HS-5 (cell line): Measurements from ENCODE around the gene CBLB.
"Not testable (repeated sequence)": the region's sequence is repeated elsewhere in the genome, so short reads cannot be mapped to it uniquely, and the experiment has no call there.

Experiments used
- DNase-seq: peaks from one replicate; pipeline ENCODE4 v3.0.0-alpha.2; 2012; ENCODE audit warnings: low read depth

CBLB gene

DNA sequence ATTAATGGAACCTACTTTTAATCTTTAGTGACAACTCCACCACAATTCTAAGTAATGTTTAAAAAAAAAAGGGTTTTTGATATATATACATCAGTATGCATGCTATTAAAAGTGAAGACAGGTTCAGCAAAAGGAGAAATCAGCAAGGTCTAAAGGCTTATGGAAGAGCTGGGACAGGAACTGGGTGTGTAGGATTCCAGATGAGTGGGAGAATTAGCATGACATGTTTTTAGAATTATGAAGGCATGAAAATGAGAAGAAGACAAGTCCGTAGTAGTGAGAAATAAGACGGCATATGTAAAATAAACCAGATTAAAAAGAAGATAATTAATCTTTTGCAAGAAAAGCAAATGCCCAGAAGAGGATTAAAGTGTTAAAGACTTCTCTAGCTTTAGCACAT lies 52.0 kb downstream of the CBLB start:
- no peak for DNase-seq

DNA sequence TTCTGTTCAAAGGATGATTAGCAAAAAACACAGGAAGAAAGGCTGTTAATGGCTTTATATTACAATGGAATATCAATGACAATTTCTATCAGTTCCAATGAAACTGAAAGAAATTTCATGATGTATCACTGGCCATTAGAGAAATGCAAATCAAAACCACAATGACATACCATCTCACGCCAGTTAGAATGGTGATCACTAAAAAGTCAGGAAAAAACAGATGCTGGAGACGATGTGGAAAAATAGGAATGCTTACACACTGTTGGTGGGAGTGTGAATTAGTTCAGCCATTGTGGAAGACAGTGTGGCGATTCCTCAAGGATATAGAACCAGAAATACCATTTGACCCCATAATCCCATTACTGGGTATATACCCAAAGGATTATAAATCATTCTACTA lies 53.5 kb downstream of the CBLB start:
- DNase-seq, result not testable (repeated sequence)

DNA sequence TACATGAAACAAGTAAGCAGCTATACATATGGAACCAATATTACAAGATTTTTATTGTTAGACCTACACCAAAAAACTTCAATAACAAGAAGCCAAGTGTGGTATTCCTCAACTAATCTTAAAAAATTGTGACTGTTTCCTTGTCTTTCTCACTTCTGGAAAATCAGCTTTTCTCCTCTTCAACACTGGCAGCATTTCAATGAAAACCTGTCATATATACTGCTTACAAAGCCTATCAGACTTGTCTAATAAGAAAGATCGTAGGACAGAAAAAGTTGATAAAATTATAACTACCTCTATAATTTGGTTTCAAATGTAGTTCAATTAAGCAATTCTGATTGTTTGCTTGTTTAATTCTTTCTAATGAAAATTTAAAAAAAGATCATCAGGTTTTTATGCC lies 55.1 kb downstream of the CBLB start:
- DNase-seq, result no peak

DNA sequence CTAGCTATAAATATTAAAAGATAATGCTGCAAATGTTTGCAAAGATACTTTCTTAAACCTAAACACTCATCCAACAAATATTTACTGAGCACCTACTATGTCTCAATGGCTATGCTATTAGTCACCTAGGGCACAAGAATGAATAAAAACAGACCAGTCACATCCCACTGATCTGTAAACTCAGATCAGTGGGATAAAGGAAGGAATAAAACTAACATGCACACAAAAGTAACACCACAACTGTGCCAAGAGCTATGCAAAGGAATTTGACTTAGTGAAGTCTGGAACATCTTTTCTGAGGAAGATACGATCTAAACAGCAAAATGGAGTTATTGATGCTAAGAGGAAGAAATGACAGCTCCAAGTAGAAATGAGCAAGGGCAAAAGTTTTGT lies 56.6 kb downstream of the CBLB start:
- DNase-seq, result peak; percentile 67

DNA sequence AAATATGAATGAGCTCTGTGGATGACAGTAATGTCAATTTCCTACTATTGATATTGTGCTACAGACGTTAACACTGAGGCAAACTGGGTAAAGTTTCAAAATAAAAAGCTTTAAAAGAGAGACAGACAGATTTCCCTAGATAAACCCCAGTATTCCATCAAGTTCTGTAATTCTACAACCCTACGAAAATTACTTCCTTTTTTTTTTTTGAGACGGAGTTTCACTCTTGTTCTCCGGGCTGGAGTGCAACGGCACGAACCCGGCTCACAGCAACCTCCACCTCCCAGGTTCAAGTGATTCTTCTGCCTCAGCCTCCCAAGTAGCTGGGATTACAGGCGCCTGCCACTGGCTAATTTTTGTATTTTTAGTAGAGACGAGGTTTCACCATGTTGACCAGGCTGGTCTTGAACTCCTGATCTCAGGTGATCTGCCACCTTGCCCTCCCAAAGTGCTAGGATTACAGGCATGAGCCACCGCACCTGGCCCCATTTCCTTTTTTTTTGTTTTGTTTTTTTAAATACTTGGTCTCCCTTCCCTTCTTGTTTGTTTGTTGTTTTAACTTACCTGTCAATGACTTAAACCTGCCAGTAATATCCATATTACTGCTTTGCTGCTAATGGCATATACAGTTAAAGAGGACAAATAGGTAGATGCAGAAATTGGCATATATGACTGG lies 57.2 kb downstream of the CBLB start:
- DNase-seq, result no peak

DNA sequence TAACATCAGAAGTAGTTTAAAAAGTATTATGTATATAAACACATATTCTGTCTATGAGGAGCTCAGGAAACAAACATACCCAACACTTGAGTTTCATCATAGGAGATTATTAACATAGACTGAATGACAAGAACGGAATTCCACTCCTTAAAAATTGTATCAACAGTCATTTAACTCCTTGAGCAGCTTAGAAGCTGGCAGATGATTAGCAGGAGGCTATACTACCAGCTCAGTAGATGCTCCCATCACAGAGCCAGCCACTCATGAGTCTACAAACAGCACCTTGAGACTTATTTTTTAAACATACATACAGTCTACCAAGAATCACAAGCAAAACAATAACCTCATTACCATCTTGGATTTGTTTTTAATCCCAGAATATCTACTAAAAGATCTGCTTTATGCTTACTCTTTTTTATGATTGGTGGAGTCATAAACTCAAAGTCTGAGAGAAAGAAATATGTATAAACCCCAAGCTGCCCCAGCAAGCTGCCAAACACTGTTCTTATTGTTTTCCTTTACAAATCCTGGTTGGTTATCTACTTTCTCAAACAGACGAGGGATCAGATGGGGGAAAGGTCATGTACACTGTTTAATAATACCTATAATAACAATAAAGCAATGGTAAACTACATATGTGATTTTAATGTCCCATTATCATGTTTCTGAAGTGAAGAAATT lies 59.5 kb downstream of the CBLB start:
- DNase-seq, result no peak

DNA sequence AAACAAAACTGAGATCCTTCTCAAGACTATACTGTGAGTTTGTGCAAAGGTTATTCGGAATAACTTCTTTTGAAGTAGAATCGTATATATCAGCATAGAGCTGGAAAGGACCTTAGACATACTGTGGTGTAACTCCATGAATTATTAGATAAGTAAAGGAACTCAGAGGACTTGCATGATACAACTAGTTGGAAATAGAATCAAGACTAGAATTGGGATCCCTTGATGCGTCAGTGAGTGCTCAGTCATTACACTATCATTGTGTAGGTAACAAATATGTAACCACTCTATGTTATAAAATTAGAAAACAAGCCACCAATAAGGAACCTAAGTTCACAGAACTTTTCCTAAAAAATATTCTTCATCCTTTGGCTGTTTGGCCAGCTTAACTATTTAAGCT lies 61.1 kb downstream of the CBLB start:
- no peak for DNase-seq

DNA sequence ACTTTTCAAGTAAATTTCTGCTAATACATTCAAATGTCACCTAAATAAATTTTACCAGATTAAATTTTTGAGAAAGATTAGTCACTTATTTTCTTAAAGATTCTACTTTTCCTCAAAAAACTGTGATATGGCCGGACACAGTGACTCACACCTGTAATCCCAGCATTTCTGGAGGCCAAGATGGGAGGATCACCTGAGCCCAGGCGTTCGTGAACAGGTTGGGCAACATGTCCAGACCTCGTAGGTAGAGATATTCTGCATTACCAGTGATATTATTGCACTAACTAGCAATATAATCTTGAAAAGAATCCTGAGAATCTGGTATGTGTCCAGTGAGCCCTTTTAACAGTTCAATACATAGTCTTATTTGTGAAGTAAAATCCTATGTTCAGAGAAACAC lies 61.7 kb downstream of the CBLB start:
- no peak for DNase-seq

DNA sequence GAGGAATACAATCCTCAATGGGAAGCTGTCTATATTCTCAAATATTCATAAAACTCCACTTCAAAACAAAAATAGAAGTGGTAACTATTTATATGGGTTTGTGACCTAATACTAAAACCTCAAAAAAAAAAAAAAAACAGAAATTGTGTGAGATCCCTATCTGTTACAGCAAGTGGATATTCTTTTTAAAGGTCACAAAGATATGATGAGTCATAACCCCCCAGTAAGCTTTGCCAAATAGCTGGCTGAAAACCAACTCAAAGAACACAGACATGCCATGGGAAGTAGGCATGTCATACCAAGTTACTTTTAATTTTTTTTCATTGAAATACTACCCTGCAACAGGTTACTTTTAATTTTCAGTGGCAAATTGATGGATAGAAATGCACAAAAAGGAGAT lies 62.5 kb downstream of the CBLB start:
- DNase-seq, result peak; percentile 57

DNA sequence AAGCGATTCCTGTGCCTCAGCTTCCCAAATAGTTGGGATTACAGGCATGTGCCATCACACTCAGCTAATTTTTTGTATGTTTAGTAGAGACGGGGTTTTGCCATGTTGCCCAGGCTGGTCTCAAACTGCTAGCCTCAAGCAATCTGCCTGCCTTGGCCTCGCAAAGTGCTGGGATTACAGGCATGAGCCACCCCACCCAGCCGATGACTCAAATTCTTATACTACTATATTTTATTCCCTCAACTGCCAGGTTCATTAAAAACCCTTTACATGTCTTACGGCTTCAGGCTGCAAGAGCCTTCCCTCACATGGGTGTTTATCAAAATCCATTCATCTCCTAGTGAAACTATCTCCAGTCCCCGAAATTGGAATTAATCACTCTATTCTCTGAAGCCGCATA lies 63.4 kb downstream of the CBLB start:
- no peak for DNase-seq

DNA sequence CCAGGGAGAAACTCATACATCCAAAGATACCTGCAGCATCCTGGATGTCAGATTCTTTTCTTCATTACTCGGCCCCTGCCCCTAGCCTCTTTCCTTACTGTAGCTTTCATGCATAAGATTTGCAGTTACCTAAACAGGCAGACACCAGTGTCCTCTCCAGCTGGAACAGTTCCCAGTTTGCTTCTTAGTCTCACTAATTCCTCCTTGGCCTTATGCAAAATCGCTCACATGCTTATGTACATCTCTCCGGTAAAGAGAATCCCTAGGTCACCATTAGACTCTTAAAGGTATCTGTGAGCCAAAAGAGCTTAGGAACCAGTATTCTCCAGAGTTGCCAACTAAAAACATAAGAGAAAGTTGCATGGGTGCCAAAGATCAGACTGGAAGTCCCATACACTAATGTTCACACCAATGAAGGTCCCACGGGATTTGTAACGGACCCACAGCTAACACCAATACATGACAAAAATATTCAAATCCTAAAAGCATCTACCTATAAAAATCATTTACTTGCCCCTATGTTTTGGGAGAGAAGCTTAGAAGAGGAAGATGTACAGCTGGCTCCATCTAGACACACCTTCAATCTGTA lies 66.6 kb downstream of the CBLB start:
- no peak for DNase-seq

DNA sequence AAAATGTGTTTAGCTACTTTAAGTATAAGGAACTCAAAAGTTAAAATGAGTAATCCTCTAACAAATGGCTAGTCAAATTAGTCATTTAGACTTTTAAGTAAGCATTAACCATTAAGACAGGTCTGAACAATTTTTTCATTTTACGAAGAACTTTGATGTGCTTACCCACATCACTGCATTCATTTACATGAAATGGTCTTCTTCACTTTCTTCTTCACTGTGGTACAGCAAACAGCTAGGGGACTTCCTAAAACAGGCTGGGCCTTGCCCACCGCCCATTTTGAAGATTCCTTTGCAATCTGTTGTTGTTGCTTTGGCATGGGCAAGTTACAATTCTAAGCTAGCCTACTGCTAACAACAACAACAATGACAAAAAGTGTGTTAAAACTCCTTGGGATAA lies 67.4 kb downstream of the CBLB start:
- no peak for DNase-seq

DNA sequence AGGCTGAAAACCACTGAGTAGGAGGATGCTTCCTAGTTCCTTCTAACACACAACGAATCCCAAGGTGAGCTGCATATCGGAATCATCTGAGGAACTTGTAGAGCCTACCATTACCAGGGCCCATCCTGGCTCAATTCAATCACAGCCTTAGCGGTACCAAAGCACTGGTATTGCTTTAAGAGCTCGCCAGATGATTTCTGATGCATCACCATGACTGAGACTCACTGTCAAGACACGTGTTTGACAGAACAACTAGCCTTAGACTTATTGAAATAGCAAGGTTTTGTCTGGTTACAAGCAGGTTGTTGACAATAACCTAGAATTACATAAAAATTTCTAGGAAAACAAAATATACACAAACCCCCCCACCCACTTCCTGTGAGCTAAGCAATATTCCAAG lies 68.5 kb downstream of the CBLB start:
- no peak for DNase-seq

DNA sequence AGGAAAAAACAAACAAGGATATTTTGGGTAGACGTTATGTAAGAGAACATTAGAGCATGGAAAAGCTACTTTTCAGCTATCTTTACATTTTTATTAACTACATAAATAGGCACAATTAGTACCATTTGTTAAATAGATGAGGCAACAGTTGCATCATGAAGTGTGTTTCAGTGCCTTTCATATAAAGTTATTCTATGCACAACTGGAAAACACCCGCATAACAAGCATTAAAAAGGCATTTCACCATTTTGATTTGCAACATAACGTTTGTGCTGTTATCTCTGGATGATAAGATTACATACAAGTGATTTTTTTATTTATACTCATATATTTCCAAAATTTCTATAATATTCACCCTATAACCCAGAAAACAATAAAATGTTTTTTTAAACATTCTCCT lies 69.5 kb downstream of the CBLB start:
- no peak for DNase-seq

DNA sequence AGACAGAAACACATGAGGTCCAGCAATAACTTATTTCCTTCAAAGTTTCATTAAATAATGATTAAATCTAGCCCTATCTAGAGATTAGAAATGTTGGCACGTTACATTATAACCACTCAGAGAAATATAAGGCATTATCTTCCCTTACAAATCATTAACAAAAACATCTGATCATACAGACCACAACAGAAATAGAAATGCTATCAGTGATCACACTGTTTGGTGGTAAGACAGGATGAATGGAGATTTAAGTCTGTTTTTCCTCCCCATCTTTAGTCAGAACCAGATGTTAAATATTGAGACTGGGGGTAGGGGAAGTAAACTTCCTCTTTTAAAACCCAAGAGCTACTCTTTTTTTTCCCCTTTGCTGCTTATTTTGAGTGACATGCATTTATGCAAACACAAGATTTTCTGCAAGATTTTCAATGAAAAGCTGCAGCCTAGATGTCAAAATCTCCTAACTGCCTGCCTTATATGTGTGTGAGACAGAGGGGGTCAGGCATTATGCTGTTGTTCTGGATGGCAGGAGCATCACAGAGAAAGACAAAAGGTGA lies 70.4 kb downstream of the CBLB start:
- DNase-seq, result no peak

DNA sequence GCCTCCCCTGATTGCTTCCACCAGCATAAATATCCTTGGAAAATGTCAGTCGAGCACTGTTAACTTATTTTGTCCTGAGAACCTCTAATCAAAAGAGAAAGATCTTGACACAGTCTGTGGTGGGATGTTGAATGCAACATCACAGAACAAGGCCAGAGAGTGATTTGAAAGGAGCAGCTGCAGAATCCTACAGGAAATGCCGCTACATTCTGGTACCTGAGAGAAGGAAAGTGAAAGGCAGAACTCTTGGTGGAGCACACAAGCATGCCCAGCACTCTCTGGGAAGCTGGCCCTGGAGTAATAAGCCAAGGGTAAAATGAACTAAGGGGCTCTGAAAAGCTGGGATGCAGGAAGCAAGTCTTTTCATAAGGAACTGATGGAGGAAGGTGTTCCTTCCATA lies 75.8 kb downstream of the CBLB start:
- no peak for DNase-seq

DNA sequence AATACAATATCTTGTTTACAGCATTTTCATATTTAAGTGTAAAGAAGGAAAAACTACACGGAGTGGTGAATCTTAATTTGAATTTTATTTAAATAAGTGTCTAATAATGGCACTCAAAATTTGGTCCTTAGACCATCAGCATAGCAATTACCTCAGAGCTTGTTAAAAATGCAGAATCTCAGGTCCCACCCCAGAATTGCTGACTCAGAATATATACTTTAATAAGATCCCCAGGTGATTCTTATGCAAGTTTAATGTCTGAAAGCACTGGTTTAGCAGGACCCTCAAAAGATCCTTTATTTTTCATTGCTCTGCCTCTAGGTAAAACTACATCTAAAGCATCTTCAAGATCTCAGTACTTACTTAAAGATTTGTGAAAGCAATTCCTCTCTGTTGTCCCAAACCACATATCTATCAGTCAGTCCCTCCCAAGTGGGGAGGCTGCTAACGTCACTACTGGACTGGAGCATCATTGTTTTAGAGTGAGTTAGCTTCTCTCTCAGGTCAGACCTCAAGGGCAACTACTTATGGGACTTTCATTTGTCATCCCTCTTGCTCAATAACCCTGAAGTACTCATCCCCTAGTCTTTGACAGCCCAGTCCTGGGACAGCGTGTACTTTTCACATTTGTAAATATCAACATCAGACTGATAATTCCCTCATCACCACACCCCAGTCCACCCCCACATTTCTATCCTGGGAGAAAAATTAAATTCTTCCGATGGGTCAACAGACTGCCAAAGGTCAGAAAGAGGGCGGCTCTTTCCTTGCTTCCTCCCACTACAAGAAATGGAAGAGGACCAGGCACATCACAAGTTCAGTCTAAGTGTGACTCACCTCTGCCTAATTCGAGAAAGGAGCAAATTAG lies 76.7 kb downstream of the CBLB start:
- DNase-seq, result peak; percentile 97

DNA sequence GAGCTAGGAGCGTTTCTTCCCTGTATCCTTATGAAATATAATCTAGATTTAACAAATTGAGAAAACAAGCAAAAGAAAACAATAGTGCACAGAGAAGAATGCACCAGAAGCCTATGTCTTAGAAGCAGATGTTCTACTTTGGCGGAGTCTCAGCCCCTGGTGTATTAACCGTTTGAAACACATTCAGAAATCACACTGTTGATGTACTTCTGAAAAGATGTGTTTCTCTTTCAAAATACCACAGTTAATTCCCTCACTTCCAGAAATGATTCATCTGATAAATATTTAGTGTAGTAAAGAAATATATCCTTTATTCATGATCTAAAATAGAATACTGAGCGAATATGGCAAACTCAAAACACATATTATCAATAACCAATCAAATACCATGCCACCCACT lies 77.7 kb downstream of the CBLB start:
- DNase-seq, result peak; percentile 26

DNA sequence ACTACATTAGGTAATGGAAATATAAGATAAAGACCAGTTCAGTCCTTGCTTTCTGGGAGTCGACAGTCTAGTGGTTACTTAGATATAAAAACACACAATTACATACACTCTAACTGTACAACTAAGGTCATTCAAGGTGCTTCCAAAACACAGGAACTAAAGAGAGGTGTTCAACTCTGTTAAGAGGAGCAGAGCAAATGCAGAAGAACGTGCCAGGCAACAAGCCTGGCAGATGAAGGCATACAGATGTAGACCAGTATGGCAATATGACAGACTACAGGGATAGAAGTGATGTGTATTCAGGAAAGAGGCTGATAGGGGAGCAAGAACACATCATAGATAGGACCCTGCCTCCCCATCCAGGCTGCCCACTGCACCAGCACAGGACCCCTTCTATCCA lies 78.3 kb downstream of the CBLB start:
- no peak for DNase-seq

DNA sequence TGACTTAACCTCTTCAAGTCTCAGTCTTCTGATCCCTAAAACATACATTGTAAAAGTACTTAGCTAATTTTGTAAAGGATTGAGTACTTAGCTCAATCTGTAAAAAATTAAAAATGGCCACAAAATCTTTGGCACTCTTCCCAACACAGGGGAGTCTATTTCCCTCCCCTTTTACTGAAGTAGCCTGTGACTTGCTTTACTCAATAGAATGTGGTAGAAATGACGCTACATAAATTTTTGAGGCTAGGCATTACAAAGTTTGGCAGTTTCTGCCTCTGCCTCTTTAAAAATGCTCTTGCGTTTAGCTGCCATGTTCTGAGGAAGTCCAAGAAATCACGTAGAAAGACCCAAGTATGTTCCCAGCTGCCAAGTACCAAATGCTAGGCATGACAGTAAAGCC lies 80.2 kb downstream of the CBLB start:
- no peak for DNase-seq

DNA sequence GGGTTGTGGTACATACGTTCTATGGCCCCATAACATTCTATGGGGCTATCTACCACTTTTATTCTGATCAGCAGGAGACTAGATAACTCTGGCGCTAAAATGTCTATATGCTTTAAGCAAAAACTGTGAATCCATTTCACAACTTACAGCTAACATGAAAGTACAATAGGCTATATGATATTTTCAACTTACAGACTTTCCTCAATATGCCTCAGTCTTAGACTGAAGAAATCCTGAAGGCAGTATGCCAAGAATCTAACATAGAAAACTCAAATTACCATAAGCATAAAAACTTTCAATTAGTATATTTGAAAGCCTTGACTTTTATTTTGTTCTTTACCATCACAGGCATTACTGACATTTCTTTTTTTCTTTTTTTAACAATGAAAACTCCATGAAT lies 81.4 kb downstream of the CBLB start:
- DNase-seq, result no peak

DNA sequence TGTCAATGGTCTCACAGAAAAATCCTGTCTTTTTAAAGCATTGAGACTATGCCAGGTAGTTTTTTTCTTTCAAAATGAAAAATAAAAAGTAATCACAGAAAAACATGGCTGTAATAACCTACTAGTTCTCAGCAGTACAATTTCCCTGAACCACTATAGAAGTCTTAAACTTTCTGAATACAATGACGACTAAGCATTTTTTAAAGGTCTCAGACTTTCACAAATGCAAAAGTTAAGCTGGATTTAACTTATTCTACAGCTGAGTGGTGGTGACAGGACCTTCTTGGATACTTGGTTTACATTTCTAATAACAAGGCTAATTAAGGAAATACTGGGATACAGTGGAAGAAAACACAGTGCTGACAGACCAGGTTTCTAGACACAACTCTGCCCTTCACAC lies 81.8 kb downstream of the CBLB start:
- DNase-seq, result no peak

DNA sequence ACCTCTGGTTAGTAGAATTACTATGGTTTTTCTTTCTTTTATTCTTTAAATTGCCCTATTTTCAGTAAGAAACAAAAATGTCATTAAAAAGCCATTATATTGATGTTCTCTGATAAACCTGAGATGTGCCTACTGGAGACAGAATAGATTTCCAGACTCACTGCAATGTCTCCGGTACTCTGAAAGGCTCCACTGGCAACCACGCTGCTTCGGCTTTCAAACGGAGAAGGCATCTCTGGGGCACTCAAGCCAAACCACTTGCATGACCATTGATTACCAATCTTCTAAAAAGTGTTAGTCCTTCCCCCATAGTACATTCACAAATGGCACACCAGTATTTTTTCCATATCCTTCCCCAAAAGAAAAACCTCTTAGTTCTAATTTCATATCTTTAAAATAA lies 82.6 kb downstream of the CBLB start:
- DNase-seq, result no peak
